ENCODE data around the gene SNX20.

DNA sequence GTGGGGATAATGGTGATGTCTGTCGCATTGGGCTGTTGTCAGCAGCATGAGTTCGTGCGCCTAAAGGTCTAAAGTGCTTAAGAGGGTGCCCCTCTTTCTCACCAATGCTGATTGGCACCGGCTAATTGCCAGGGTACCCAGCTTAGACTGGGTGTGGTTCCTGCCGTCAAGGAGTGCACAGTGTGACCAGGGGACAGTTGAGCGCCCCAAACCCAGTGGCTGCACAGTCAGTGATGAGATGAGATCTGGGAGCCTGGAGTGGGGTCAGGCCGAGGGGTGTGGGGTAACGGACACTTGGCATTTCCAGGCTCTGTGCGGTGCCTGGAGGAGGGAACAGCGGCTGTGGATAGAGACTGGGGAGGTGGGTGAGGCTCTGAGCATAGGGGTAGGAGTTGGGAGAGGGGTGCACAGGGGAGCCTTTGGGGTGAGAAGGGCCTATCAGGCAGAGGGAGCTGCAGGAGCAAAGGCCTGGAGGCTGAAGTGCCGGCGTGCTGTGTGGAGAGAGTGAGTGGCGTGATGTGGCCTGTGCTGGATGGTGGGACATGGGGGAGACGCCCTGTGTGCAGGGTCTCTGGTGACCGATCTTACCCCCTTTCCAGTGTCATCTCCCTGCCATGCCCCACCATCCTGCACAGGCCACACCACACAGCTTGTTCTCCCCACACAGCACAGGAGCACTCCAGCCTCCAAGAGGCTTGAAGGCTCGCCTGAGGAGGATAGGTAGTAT, 58.3 kb downstream of the SNX20 start:
- TF ChIP-seq, protein P1, sequence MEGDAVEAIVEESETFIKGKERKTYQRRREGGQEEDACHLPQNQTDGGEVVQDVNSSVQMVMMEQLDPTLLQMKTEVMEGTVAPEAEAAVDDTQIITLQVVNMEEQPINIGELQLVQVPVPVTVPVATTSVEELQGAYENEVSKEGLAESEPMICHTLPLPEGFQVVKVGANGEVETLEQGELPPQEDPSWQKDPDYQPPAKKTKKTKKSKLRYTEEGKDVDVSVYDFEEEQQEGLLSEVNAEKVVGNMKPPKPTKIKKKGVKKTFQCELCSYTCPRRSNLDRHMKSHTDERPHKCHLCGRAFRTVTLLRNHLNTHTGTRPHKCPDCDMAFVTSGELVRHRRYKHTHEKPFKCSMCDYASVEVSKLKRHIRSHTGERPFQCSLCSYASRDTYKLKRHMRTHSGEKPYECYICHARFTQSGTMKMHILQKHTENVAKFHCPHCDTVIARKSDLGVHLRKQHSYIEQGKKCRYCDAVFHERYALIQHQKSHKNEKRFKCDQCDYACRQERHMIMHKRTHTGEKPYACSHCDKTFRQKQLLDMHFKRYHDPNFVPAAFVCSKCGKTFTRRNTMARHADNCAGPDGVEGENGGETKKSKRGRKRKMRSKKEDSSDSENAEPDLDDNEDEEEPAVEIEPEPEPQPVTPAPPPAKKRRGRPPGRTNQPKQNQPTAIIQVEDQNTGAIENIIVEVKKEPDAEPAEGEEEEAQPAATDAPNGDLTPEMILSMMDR (IDR thresholded peaks at IDR 0.05) = no peak
- TF ChIP-seq POLR2A (IDR thresholded peaks at IDR 0.05) = no peak

All from gastroesophageal sphincter (tissue), 3 donors.